Gastrocnemius medialis (tissue), 4 donors: ENCODE data around the gene PRKAR2B.

Source experiments
- CTCF ChIP-seq, 5 experiments: fragments of 450-650 bp in 3 of 5; fragments of 200-600 bp in 2 of 5; sonication (generic) in 2 of 5; IDR thresholded peaks in 4 of 5; conservative IDR thresholded peaks in 1 of 5; 1 replicate in 4 of 5; 2 replicates in 1 of 5; pipeline ENCODE4 v1.5.1; 2016 to 2019; ENCODE audit warnings: antibody characterized with exemption in 5 of 5, mild to moderate bottlenecking in 3 of 5, moderate library complexity in 3 of 5
- POLR2A ChIP-seq, 2 donors: fragments of 450-650 bp; IDR thresholded peaks; one replicate each; pipeline ENCODE4 v1.6.1; 2017; ENCODE audit warnings: antibody characterized with exemption in 2 of 2, mild to moderate bottlenecking in 2 of 2, moderate library complexity in 2 of 2

- TF ChIP-seq POLR2A (IDR thresholded peaks at IDR 0.05), result no peak
- no peak for TF ChIP-seq CTCF (IDR thresholded peaks at IDR 0.05 in 4 of 5, conservative IDR thresholded peaks at IDR 0.05 in 1 of 5)
These were observed 149.5 kb downstream of the PRKAR2B start for GRCh38 chr7:107194052-107194451.
